Ascending aorta (tissue), 2 donors: ENCODE measurements around the gene TEK. TPM values are rescaled to one million over a fixed set of nuclear protein-coding genes. Genes with fewer than 3 reads are reported as not detected.

Source experiments
- DNase-seq, 2 donors: peaks; one replicate each; pipeline ENCODE4 v3.0.0-alpha.2; 2019; ENCODE audit warnings: low spot score in 2 of 2
- H3K27ac ChIP-seq, 2 donors: fragments of 200-600 bp; sonication (generic); one replicate each; pipeline ENCODE4 v1.5.1; 2016 to 2017; ENCODE audit warnings: mild to moderate bottlenecking in 1 of 2
- H3K27me3 ChIP-seq: fragments of 200-600 bp; sonication (generic); one replicate; pipeline ENCODE4 v1.5.1; 2017
- H3K36me3 ChIP-seq, 2 donors: fragments of 200-600 bp; sonication (generic); one replicate each; pipeline ENCODE4 v1.5.1; 2016
- H3K4me1 ChIP-seq, 2 donors: fragments of 200-600 bp; sonication (generic); one replicate each; pipeline ENCODE4 v1.5.1; 2016 to 2017; ENCODE audit warnings: mild to moderate bottlenecking in 1 of 2
- H3K4me3 ChIP-seq, 2 donors: fragments of 200-600 bp; sonication (generic); one replicate each; pipeline ENCODE4 v1.5.1; 2016 to 2017; ENCODE audit warnings: mild to moderate bottlenecking in 1 of 2
- H3K9me3 ChIP-seq, 2 donors: fragments of 200-600 bp; sonication (generic); one replicate each; pipeline ENCODE4 v1.5.1; 2016
- intact Hi-C: fragments of 100-400 bp; cut with DNase I; formaldehyde crosslinking; loops from one replicate; pipeline ENCODE4 v1.15.1; 2023
- total RNA-seq: library from RNA; depleted of rRNA; stranded (reverse); fragments of >200 nt; gene quantifications from one replicate; pipeline ENCODE4 v1.1.0, GENCODE V29; 2016
- TF ChIP-seq, protein P1 (sequence below), 3 experiments: fragments of 200-600 bp in 2 of 3; fragments of 450-650 bp in 1 of 3; sonication (generic) in 2 of 3; IDR thresholded peaks; one replicate each; pipeline ENCODE4 v1.5.1; 2016 to 2019; ENCODE audit warnings: antibody characterized with exemption in 3 of 3, mild to moderate bottlenecking in 1 of 3, moderate library complexity in 1 of 3

TEK gene
- total RNA-seq, 1 donor from 2014 or later = 31.8 TPM

DNA sequence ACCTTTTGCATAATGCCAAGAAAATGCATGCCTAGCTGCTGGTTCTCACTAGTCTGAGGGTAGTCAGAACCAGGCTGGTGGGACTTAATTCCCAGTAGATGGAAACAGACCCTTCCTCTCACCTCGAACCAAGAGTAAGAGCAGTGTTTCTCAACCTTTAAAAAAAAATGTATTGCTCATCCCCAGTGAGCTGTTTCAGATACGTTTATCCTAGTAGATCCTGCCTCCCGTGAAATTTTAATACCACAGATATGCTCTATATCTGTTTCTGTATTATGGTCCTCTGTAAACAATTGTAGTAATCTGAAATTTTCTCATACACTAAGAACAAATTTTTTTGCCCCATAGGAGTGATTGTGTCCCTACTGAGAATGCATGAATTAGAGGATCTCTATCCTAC lies 86.2 kb downstream of the TEK start:
- TF ChIP-seq, protein P1, sequence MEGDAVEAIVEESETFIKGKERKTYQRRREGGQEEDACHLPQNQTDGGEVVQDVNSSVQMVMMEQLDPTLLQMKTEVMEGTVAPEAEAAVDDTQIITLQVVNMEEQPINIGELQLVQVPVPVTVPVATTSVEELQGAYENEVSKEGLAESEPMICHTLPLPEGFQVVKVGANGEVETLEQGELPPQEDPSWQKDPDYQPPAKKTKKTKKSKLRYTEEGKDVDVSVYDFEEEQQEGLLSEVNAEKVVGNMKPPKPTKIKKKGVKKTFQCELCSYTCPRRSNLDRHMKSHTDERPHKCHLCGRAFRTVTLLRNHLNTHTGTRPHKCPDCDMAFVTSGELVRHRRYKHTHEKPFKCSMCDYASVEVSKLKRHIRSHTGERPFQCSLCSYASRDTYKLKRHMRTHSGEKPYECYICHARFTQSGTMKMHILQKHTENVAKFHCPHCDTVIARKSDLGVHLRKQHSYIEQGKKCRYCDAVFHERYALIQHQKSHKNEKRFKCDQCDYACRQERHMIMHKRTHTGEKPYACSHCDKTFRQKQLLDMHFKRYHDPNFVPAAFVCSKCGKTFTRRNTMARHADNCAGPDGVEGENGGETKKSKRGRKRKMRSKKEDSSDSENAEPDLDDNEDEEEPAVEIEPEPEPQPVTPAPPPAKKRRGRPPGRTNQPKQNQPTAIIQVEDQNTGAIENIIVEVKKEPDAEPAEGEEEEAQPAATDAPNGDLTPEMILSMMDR (IDR thresholded peaks at IDR 0.05) = no peak
- intact Hi-C loops = loop anchor here (10.0 kb wide), 3 partner anchors 110 to 330 kb away; partner anchors contain the start of genes IFNK and MOB3B
- Histone ChIP-seq H3K27me3 (no peaks in the 10 kb centered on the region), H3K27ac (peak overlapping the region in 1 of 2 donors; percentile 8), H3K9me3 (no peaks in the 10 kb centered on the region), H3K4me1 (peaks cover 0 to 9% of the 10 kb centered on the region in 2 donors), H3K4me3 (no peak overlapping the region), H3K36me3 (no peaks in the 10 kb centered on the region)
- no peak for DNase-seq

DNA sequence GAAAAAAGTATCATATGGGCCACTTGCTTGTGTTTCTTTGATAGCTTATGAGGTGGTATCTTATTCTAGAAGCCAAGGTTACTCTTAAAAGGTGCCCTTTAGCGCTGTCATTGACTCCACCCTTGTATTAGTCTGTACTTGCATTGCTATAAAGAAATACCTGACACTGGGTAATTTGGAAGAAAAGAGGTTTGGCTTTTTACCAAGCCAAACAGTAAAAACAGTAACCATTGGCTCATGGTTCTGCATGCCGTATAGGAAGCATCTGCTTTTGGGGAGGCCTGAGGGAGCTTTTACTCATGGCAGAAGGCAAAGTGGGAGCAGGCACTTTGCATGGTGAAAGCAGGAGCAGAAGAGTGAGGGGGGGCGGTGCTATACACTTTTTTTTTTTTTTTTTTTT lies 87.4 kb downstream of the TEK start:
- no peaks in the 10 kb centered on the region for H3K36me3 ChIP-seq
- intact Hi-C loops = loop anchor here (10.0 kb wide), 3 partner anchors 112 to 328 kb away; partner anchors contain the start of genes IFNK and MOB3B
- DNase-seq = no peak

DNA sequence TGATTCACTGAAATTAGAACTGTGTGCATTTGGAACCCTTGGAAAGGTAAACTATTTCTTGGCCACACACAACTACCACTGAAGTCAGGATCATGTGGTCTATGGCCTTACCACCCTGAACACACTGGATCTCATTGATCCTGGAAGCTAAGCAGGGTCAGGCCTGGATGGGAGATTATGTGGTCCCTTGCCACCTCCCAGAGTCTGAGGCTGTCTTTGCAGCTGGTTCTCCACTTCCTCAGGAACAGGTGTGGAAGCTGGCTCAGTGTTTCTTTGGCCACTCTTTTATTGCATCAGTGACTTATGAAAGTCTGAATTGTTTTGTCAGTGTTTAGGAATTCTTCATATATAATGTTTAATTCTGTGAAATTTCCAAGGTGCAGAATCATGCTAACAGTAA lies 89.2 kb downstream of the TEK start:
- Histone ChIP-seq H3K27ac (no peak overlapping the region), H3K4me3 (no peak overlapping the region), H3K36me3 (no peaks in the 10 kb centered on the region), H3K27me3 (no peaks in the 10 kb centered on the region), H3K4me1 (peaks cover 0 to 5% of the 10 kb centered on the region in 2 donors), H3K9me3 (no peaks in the 10 kb centered on the region)
- DNase-seq = no peak
- intact Hi-C loops = loop anchor here (10.0 kb wide), 3 partner anchors 113 to 327 kb away; partner anchors contain the start of genes IFNK and MOB3B
- TF ChIP-seq, protein P1 (IDR thresholded peaks at IDR 0.05) = no peak

More for the DNA sequence above, 87.4 kb downstream of the TEK start:
- Histone ChIP-seq H3K27ac (no peak overlapping the region), H3K4me1 (peaks cover 0 to 9% of the 10 kb centered on the region in 2 donors), H3K9me3 (no peaks in the 10 kb centered on the region), H3K27me3 (no peaks in the 10 kb centered on the region), H3K4me3 (no peak overlapping the region)
- TF ChIP-seq, protein P1 (IDR thresholded peaks at IDR 0.05) = no peak

DNA sequence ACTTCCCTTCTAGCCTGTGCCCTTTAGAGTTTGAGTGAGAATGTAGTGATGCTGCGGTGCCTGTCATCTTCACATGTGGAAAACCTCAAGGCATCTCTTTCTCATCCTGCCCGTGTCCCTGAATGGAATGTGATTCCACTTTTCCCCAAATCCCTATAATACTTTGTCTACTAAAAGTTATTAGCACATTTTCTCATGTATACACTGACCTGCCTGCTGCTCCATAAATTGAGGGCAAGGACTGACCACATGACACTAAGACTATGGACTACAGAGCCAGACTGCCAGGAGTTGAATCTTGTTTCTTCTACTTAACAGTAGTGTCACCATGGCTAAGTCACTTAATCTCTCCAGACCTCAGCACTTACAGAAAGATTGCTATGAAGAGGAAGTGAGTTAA lies 93.0 kb downstream of the TEK start:
- no peaks in the 10 kb centered on the region for H3K27me3 ChIP-seq
- TF ChIP-seq, protein P1 (IDR thresholded peaks at IDR 0.05) = no peak

DNA sequence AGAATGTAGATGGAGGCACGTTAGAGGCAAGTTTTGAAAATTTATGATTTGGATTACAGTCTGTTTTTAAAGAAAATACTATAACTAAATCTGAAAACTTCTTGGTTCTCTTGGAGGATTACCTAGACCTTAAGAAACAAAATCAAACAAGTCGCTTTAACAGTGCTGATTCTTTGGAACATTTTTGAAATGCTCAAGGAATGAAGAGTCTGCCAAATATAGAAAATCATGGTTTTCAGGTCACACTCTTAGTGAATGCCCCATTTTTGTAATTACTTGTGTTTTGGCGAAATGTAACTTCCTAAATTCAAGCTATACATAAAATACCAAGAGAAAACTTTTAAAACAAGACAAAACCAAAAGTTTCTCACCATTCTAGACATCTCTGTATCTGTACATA lies 94.8 kb downstream of the TEK start:
- no peaks in the 10 kb centered on the region for H3K9me3 ChIP-seq
- DNase-seq = no peak
- H3K27ac ChIP-seq = peak overlapping the region; percentile 0 to 40
- no peaks in the 10 kb centered on the region for H3K36me3 ChIP-seq
- TF ChIP-seq, protein P1 (IDR thresholded peaks at IDR 0.05) = no peak
- H3K4me3 ChIP-seq = no peak overlapping the region
- intact Hi-C loops = no loop called here
- H3K27me3 ChIP-seq = no peaks in the 10 kb centered on the region
- H3K4me1 ChIP-seq = peaks cover 0 to 3% of the 10 kb centered on the region in 2 donors

More for the DNA sequence above, 93.0 kb downstream of the TEK start:
- H3K9me3 ChIP-seq = no peaks in the 10 kb centered on the region
- H3K27ac ChIP-seq = no peak overlapping the region
- H3K4me1 ChIP-seq = peaks cover 0 to 3% of the 10 kb centered on the region in 2 donors
- no peak overlapping the region for H3K4me3 ChIP-seq
- no peak for DNase-seq
- H3K36me3 ChIP-seq = no peaks in the 10 kb centered on the region
- intact Hi-C loops = no loop called here

DNA sequence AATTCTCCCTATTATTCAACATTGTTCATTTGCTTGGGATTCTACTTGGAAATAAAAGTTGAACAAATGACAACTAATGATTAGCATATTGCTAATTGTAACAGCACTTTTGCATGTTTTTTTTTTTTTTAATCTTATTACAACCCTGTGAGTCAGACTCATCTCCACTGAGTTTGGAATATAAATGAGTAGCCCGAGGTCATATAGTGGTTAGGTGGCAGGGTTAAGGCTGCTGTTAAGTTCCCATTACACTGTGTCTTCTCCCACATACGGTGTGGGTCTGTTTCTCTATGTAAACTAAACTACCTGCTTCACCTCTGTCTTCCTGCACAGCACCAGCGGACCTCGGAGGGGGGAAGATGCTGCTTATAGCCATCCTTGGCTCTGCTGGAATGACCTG lies 95.6 kb downstream of the TEK start:
- Histone ChIP-seq H3K4me3 (no peak overlapping the region), H3K36me3 (no peaks in the 10 kb centered on the region), H3K4me1 (peaks cover 0 to 3% of the 10 kb centered on the region in 2 donors), H3K27me3 (no peaks in the 10 kb centered on the region), H3K9me3 (no peaks in the 10 kb centered on the region), H3K27ac (peak overlapping the region in 1 of 2 donors; percentile 4)
- TF ChIP-seq, protein P1 (IDR thresholded peaks at IDR 0.05) = no peak
- DNase-seq = no peak
- intact Hi-C loops = no loop called here
